Measurements from ENCODE around the gene NEDD4L.

Gene NEDD4L

GRCh38 chr18:58095655-58096054 lies 51.6 kb downstream of the NEDD4L start:
- DNase-seq (ENCODE audit: low read depth), result no peak

GRCh38 chr18:58096658-58097057 lies 52.6 kb downstream of the NEDD4L start:
- no peak for DNase-seq (ENCODE audit: low read depth)

GRCh38 chr18:58097121-58097906 lies 53.3 kb downstream of the NEDD4L start:
- DNase-seq (ENCODE audit: low read depth), result no peak

- no peak for DNase-seq (ENCODE audit: low read depth)
These were observed 53.8 kb downstream of the NEDD4L start for GRCh38 chr18:58097907-58098166.

- no peak for DNase-seq (ENCODE audit: low read depth)
These were observed 54.7 kb downstream of the NEDD4L start for GRCh38 chr18:58098706-58099105.

GRCh38 chr18:58100154-58100553 lies 56.1 kb downstream of the NEDD4L start:
- no peak for DNase-seq (ENCODE audit: low read depth)

GRCh38 chr18:58101291-58101794 lies 57.3 kb downstream of the NEDD4L start:
- no peak for DNase-seq (ENCODE audit: low read depth)

- no peak for DNase-seq (ENCODE audit: low read depth)
These were observed 58.0 kb downstream of the NEDD4L start for GRCh38 chr18:58102018-58102417.

- no peak for DNase-seq (ENCODE audit: low read depth)
These were observed 58.8 kb downstream of the NEDD4L start for GRCh38 chr18:58102875-58103274.

- no peak for DNase-seq (ENCODE audit: low read depth)
These were observed 59.4 kb downstream of the NEDD4L start for GRCh38 chr18:58103339-58103985.

GRCh38 chr18:58104096-58104495 lies 60.1 kb downstream of the NEDD4L start:
- DNase-seq (ENCODE audit: low read depth), result no peak

GRCh38 chr18:58105206-58105887 lies 61.3 kb downstream of the NEDD4L start:
- no peak for DNase-seq (ENCODE audit: low read depth)

- no peak for DNase-seq (ENCODE audit: low read depth)
These were observed 61.8 kb downstream of the NEDD4L start for GRCh38 chr18:58105888-58106260.

- DNase-seq (ENCODE audit: low read depth), result no peak
These were observed 62.5 kb downstream of the NEDD4L start for GRCh38 chr18:58106289-58107070.

- DNase-seq (ENCODE audit: low read depth), result no peak
These were observed 65.2 kb downstream of the NEDD4L start for GRCh38 chr18:58109256-58109655.

GRCh38 chr18:58110398-58110797 lies 66.4 kb downstream of the NEDD4L start:
- no peak for DNase-seq (ENCODE audit: low read depth)

- DNase-seq (ENCODE audit: low read depth), result no peak
These were observed 68.1 kb downstream of the NEDD4L start for GRCh38 chr18:58112174-58112573.

- DNase-seq (ENCODE audit: low read depth), result no peak
These were observed 69.3 kb downstream of the NEDD4L start for GRCh38 chr18:58113337-58113736.

GRCh38 chr18:58114766-58115165 lies 70.7 kb downstream of the NEDD4L start:
- DNase-seq (ENCODE audit: low read depth), result no peak

GRCh38 chr18:58116818-58117217 lies 72.8 kb downstream of the NEDD4L start:
- DNase-seq (ENCODE audit: low read depth), result no peak

- DNase-seq (ENCODE audit: low read depth), result no peak
These were observed 73.9 kb downstream of the NEDD4L start for GRCh38 chr18:58117786-58118403.

- DNase-seq (ENCODE audit: low read depth), result no peak
These were observed 74.5 kb downstream of the NEDD4L start for GRCh38 chr18:58118536-58118935.
